HepG2 (cell line): ENCODE measurements around the gene ABHD1. TPM values are rescaled to one million over a fixed set of nuclear protein-coding genes. Genes with fewer than 3 reads are reported as not detected.

Source experiments
- ARNT2 ChIP-seq: sonication (generic); formaldehyde crosslinking; IDR thresholded peaks from 2 replicates; pipeline ENCODE4 v1.8.0; 2022; ENCODE audit warnings: mild to moderate bottlenecking, low read depth, missing genetic modification reagents, moderate library complexity
- CENPX ChIP-seq: sonication (generic); formaldehyde crosslinking; IDR thresholded peaks from 2 replicates; pipeline ENCODE4 v1.9.0; 2021; ENCODE audit warnings: mild to moderate bottlenecking, missing genetic modification reagents, moderate library complexity
- GATAD1 ChIP-seq: IDR thresholded peaks from 2 replicates; pipeline ENCODE4 v1.6.1; 2016; ENCODE audit warnings: missing genetic modification reagents, missing compliant biosample characterization
- GZF1 ChIP-seq: sonication (generic); formaldehyde crosslinking; IDR thresholded peaks from 2 replicates; pipeline ENCODE4 v1.5.1; 2020; ENCODE audit warnings: mild to moderate bottlenecking, missing genetic modification reagents
- HHEX ChIP-seq: IDR thresholded peaks from 2 replicates; pipeline ENCODE4 v1.6.1; 2016; ENCODE audit warnings: control low read depth
- KLF16 ChIP-seq, 2 experiments: sonication (generic) in 1 of 2; formaldehyde crosslinking in 1 of 2; IDR thresholded peaks; 2 replicates each; pipeline versions ENCODE4 v1.6.1 to v1.8.0; 2016 to 2023; ENCODE audit warnings: missing genetic modification reagents in 2 of 2, missing compliant biosample characterization in 1 of 2
- LCORL ChIP-seq, 2 experiments: fragments of 450-650 bp in 1 of 2; sonication (generic) in 1 of 2; formaldehyde crosslinking in 1 of 2; IDR thresholded peaks; 2 replicates each; pipeline versions ENCODE4 v1.5.0 to v1.6.1; 2017 to 2020; ENCODE audit warnings: antibody characterized with exemption in 1 of 2, missing genetic modification reagents in 1 of 2
- NFE2L1 ChIP-seq: sonication (generic); formaldehyde crosslinking; IDR thresholded peaks from 2 replicates; pipeline ENCODE4 v1.4.0; 2020; ENCODE audit warnings: missing genetic modification reagents, mild to moderate bottlenecking, borderline replicate concordance
- PHF21A ChIP-seq: sonication (generic); formaldehyde crosslinking; IDR thresholded peaks from 2 replicates; pipeline ENCODE4 v1.5.0; 2020; ENCODE audit warnings: mild to moderate bottlenecking, missing genetic modification reagents
- PLRG1 ChIP-seq: fragments of 450-650 bp; conservative IDR thresholded peaks from 2 replicates; pipeline ENCODE4 v1.6.1; 2016
- SAFB2 ChIP-seq: sonication (generic); formaldehyde crosslinking; IDR thresholded peaks from 2 replicates; pipeline ENCODE4 v1.5.1; 2020; ENCODE audit warnings: missing genetic modification reagents, low read depth, mild to moderate bottlenecking, borderline replicate concordance
- SATB2 ChIP-seq: sonication (generic); formaldehyde crosslinking; IDR thresholded peaks from 2 replicates; pipeline ENCODE4 v1.5.0; 2020; ENCODE audit warnings: missing genetic modification reagents
- SIX4 ChIP-seq: sonication (generic); formaldehyde crosslinking; IDR thresholded peaks from 2 replicates; pipeline ENCODE4 v1.4.0; 2020; ENCODE audit warnings: missing genetic modification reagents
- TBX3 ChIP-seq: fragments of 450-650 bp; IDR thresholded peaks from 2 replicates; pipeline ENCODE4 v1.6.1; 2017; ENCODE audit warnings: antibody characterized with exemption, mild to moderate bottlenecking, inconsistent platforms, borderline replicate concordance
- TOPORS ChIP-seq: sonication (generic); formaldehyde crosslinking; IDR thresholded peaks from 2 replicates; pipeline ENCODE4 v1.8.0; 2023; ENCODE audit warnings: mild to moderate bottlenecking, missing genetic modification reagents
- TSC22D2 ChIP-seq: sonication (generic); formaldehyde crosslinking; IDR thresholded peaks from 2 replicates; pipeline ENCODE4 v1.5.1; 2020; ENCODE audit warnings: missing genetic modification reagents, mild to moderate bottlenecking, borderline replicate concordance
- ZBTB38 ChIP-seq: sonication (generic); formaldehyde crosslinking; IDR thresholded peaks from 2 replicates; pipeline ENCODE4 v1.5.1; 2020; ENCODE audit warnings: mild to moderate bottlenecking, missing genetic modification reagents
- ZC3H13 ChIP-seq: sonication (generic); formaldehyde crosslinking; IDR thresholded peaks from 2 replicates; pipeline ENCODE4 v1.8.1; 2023; ENCODE audit warnings: mild to moderate bottlenecking, missing genetic modification reagents, moderate library complexity
- ZFP90 ChIP-seq: sonication (generic); formaldehyde crosslinking; IDR thresholded peaks from 2 replicates; pipeline ENCODE4 v1.8.0; 2022; ENCODE audit warnings: missing genetic modification reagents, mild to moderate bottlenecking, inconsistent platforms, borderline replicate concordance
- ZNF160 ChIP-seq: sonication (generic); formaldehyde crosslinking; IDR thresholded peaks from 2 replicates; pipeline ENCODE4 v1.8.0; 2022; ENCODE audit warnings: mild to moderate bottlenecking, inconsistent platforms, missing genetic modification reagents
- ZNF572 ChIP-seq: sonication (generic); formaldehyde crosslinking; IDR thresholded peaks from 2 replicates; pipeline ENCODE4 v1.5.1; 2020; ENCODE audit warnings: mild to moderate bottlenecking, missing genetic modification reagents
- ZNF614 ChIP-seq: IDR thresholded peaks from 2 replicates; pipeline ENCODE4 v1.6.1; 2018; ENCODE audit warnings: missing biosample characterization, missing genetic modification reagents, inconsistent platforms, borderline replicate concordance
- ZNF749 ChIP-seq: sonication (generic); formaldehyde crosslinking; IDR thresholded peaks from 2 replicates; pipeline ENCODE4 v1.8.0; 2022; ENCODE audit warnings: mild to moderate bottlenecking, missing genetic modification reagents, moderate library complexity, borderline replicate concordance
- ZNF788 ChIP-seq: sonication (generic); formaldehyde crosslinking; IDR thresholded peaks from 2 replicates; pipeline ENCODE4 v1.5.0; 2020; ENCODE audit warnings: mild to moderate bottlenecking, missing genetic modification reagents, borderline replicate concordance
- polyA plus RNA-seq, 8 experiments: library from polyadenylated mRNA; depleted of rRNA in 3 of 8; stranded (reverse) in 7 of 8; unstranded in 1 of 8; fragments of >200 nt; fragmentation: Illumina TruSeq in 4 of 8; extraction: Trizol in 4 of 8; gene quantifications; 2 replicates each; pipeline versions ENCODE4 v1.2.1 to v1.2.3, GENCODE V29; 2011 to 2016; ENCODE audit warnings: low read depth in 4 of 8, missing spikeins in 1 of 8, mixed read lengths in 1 of 8; ENCODE audit not compliant: insufficient read depth in 1 of 8
- total RNA-seq, 5 experiments: library from RNA; depleted of rRNA; stranded (reverse); fragments of >200 nt; fragmentation: Illumina TruSeq; extraction: Trizol; gene quantifications; 2 replicates each; pipeline ENCODE4 v1.2.3, GENCODE V29; 2016; ENCODE audit warnings: low read depth in 1 of 5
- TF ChIP-seq, protein P1 (sequence below): sonication (generic); formaldehyde crosslinking; IDR thresholded peaks from 2 replicates; pipeline ENCODE4 v1.4.0; 2020; ENCODE audit warnings: missing genetic modification reagents, borderline replicate concordance
- TF ChIP-seq, protein P2 (sequence below): sonication (generic); formaldehyde crosslinking; IDR thresholded peaks from 2 replicates; pipeline ENCODE4 v1.4.0; 2020; ENCODE audit warnings: missing genetic modification reagents

The ABHD1 gene
- total and polyA plus RNA-seq, 2 of the 13 experiments (the other 11 are each of a cell fraction or from before 2014, with no cell fraction given) = 0.04 to 0.81 TPM

GRCh38 chr2:27093430-27094352 lies 29.9 kb upstream of the ABHD1 start (continued):
- TF ChIP-seq PLRG1 (no peak), ZC3H13 (CRISPR knock-in tag) (peak; percentile 40; the same call in 1 of the 2 replicates), ARNT2 (CRISPR knock-in tag) (peak; percentile 41; the same call in 1 of the 2 replicates), KLF16 (CRISPR knock-in tag; IDR thresholded peaks at IDR 0.05) (peak in 1 of 2 experiments; percentile 67; a peak in 2 of 4 replicates), NFE2L1 (CRISPR knock-in tag) (no peak; the same call in 1 of the 2 replicates), SATB2 (CRISPR knock-in tag) (no peak), ZBTB38 (no peak; the same call in 1 of the 2 replicates), ZNF572 (CRISPR knock-in tag) (peak; percentile 99), ZNF160 (peak; percentile 26; the same call in 1 of the 2 replicates), TSC22D2 (CRISPR knock-in tag) (peak; percentile 69; the same call in 1 of the 2 replicates), CENPX (CRISPR knock-in tag) (no peak), LCORL (IDR thresholded peaks at IDR 0.05) (no peak), LCORL (CRISPR knock-in tag; IDR thresholded peaks at IDR 0.05) (peak; percentile 90), HHEX (CRISPR knock-in tag) (0 out of 2 replicates have a peak, but pooled peaks have one; percentile 12), SIX4 (CRISPR knock-in tag) (peak; percentile 49; the same call in 1 of the 2 replicates), ZNF614 (CRISPR knock-in tag) (peak; percentile 77; the same call in 1 of the 2 replicates), TOPORS (CRISPR knock-in tag) (no peak), GATAD1 (peak; percentile 57), ZFP90 (CRISPR knock-in tag) (peak; percentile 44; the same call in 1 of the 2 replicates), GZF1 (CRISPR knock-in tag) (peak; percentile 89), ZNF749 (no peak; the same call in 1 of the 2 replicates), PHF21A (CRISPR knock-in tag) (peak; percentile 82), ZNF788 (CRISPR knock-in tag) (peak; percentile 61; the same call in 1 of the 2 replicates), SAFB2 (CRISPR knock-in tag) (peak; percentile 32; the same call in 1 of the 2 replicates), TBX3 (0 out of 2 replicates have a peak, but pooled peaks have one; percentile 9)
- TF ChIP-seq, protein P1, sequence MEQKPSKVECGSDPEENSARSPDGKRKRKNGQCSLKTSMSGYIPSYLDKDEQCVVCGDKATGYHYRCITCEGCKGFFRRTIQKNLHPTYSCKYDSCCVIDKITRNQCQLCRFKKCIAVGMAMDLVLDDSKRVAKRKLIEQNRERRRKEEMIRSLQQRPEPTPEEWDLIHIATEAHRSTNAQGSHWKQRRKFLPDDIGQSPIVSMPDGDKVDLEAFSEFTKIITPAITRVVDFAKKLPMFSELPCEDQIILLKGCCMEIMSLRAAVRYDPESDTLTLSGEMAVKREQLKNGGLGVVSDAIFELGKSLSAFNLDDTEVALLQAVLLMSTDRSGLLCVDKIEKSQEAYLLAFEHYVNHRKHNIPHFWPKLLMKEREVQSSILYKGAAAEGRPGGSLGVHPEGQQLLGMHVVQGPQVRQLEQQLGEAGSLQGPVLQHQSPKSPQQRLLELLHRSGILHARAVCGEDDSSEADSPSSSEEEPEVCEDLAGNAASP (CRISPR knock-in tag) = peak; percentile 84
- TF ChIP-seq, protein P2, sequence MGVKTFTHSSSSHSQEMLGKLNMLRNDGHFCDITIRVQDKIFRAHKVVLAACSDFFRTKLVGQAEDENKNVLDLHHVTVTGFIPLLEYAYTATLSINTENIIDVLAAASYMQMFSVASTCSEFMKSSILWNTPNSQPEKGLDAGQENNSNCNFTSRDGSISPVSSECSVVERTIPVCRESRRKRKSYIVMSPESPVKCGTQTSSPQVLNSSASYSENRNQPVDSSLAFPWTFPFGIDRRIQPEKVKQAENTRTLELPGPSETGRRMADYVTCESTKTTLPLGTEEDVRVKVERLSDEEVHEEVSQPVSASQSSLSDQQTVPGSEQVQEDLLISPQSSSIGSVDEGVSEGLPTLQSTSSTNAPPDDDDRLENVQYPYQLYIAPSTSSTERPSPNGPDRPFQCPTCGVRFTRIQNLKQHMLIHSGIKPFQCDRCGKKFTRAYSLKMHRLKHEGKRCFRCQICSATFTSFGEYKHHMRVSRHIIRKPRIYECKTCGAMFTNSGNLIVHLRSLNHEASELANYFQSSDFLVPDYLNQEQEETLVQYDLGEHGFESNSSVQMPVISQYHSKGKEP (CRISPR knock-in tag) = no peak
